Measurements from ENCODE around the gene INO80D.
"Not testable (repeated sequence)": the region's sequence is repeated elsewhere in the genome, so short reads cannot be mapped to it uniquely, and the experiment has no call there.

INO80D gene

GRCh38 chr2:206071807-206072206 is 14.2 kb downstream of the INO80D start:
- intact Hi-C loops (cut with micrococcal nuclease), result no loop called here
- Mint-ChIP-seq H3K4me1 (ENCODE audit: low read depth) (peaks cover 25% of the 10 kb centered on the region), H3K36me3 (ENCODE audit: low read depth) (peaks cover 12% of the 10 kb centered on the region), H3K4me3 (no peak overlapping the region), H3K27me3 (no peaks in the 10 kb centered on the region), H3K9me3 (no peaks in the 10 kb centered on the region), H3K27ac (peak overlapping the region; percentile 57)

- Mint-ChIP-seq H3K27me3 (no peaks in the 10 kb centered on the region), H3K27ac (no peak overlapping the region), H3K4me1 (ENCODE audit: low read depth) (peaks cover 37% of the 10 kb centered on the region), H3K9me3 (no peaks in the 10 kb centered on the region), H3K4me3 (no peak overlapping the region), H3K36me3 (ENCODE audit: low read depth) (peaks cover 12% of the 10 kb centered on the region)
- intact Hi-C loops (cut with micrococcal nuclease), result no loop called here
Observed at GRCh38 chr2:206069417-206069816, 16.6 kb downstream of the INO80D start.

DNA sequence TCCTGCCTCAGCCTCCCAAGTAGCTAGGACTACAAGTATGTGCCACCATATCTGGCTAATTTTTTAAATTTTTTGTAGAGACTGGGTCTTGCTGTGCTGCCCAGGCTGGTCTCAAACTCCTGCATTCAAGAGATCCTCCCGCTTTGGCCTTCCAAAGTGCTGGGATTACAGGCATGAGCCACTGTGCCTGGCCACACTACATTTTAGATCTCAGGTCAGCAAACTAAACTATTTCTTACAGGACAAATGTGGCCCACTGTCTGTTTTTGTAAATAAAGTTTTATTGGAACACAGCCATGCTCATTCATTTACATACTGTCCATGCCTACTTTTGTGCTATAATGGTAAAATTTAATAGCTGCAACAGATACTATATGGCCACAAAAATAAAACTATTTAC is 17.8 kb downstream of the INO80D start:
- H3K4me3 Mint-ChIP-seq, result no peak overlapping the region
- H3K9me3 Mint-ChIP-seq, result no peaks in the 10 kb centered on the region
- no peak overlapping the region for H3K27ac Mint-ChIP-seq
- intact Hi-C loops (cut with micrococcal nuclease), result no loop called here
- peaks cover 30% of the 10 kb centered on the region for H3K4me1 Mint-ChIP-seq (ENCODE audit: low read depth)
- H3K27me3 Mint-ChIP-seq, result no peaks in the 10 kb centered on the region
- H3K36me3 Mint-ChIP-seq (ENCODE audit: low read depth), result peaks cover 17% of the 10 kb centered on the region

DNA sequence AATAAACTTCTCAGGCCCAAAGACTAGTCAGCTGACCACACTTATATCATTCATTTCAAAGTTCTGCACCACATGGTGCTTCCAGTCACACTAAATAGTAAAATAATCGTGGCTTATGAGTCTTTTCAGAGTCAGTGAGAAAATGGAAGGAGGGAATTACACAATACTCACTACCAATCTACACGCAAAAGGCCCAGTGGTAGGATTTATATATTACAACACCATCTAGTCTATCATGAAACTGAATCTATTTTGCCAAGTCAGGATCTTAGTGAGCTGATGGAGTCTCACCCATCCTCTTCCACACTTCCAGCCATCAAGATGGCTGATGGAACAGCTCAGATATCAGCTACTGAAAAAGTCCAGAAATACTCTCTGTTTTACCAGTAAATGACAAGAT is 21.9 kb downstream of the INO80D start:
- intact Hi-C loops (cut with micrococcal nuclease), result no loop called here
- H3K36me3 Mint-ChIP-seq (ENCODE audit: low read depth), result peaks cover 51% of the 10 kb centered on the region
- peaks cover 11% of the 10 kb centered on the region for H3K4me1 Mint-ChIP-seq (ENCODE audit: low read depth)
- no peaks in the 10 kb centered on the region for H3K27me3 Mint-ChIP-seq
- no peak overlapping the region for H3K27ac Mint-ChIP-seq
- H3K4me3 Mint-ChIP-seq, result no peak overlapping the region
- no peaks in the 10 kb centered on the region for H3K9me3 Mint-ChIP-seq

- no peaks in the 10 kb centered on the region for H3K27me3 Mint-ChIP-seq
- peaks cover 11% of the 10 kb centered on the region for H3K4me1 Mint-ChIP-seq (ENCODE audit: low read depth)
- peaks cover 53% of the 10 kb centered on the region for H3K36me3 Mint-ChIP-seq (ENCODE audit: low read depth)
- no peaks in the 10 kb centered on the region for H3K9me3 Mint-ChIP-seq
- intact Hi-C loops (cut with micrococcal nuclease), result no loop called here
- no peak overlapping the region for H3K27ac Mint-ChIP-seq
- no peak overlapping the region for H3K4me3 Mint-ChIP-seq
Observed at GRCh38 chr2:206063635-206064034, 22.3 kb downstream of the INO80D start.

DNA sequence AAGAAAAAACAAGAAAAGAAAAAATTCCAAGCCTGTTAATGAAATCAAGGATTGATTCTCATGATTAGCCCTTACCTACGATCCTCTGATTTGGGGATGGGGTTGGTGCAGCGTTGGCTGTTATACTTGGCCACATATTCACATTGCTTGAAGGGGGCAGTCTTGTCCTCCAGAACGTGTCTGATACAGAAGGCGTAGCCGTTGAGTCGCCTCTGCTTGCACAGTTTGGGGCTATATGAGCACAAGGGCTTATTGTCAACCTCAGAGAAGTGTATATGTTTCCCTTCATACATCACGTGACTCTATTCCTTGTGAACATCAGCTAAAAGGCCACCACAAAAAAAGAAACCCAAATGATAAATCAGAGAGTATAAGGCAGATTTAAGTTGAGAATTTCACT is 23.2 kb downstream of the INO80D start:
- Mint-ChIP-seq H3K4me3 (no peak overlapping the region), H3K9me3 (no peaks in the 10 kb centered on the region), H3K27me3 (no peaks in the 10 kb centered on the region), H3K4me1 (ENCODE audit: low read depth) (peaks cover 11% of the 10 kb centered on the region), H3K36me3 (ENCODE audit: low read depth) (peaks cover 58% of the 10 kb centered on the region), H3K27ac (no peak overlapping the region)
- intact Hi-C loops (cut with micrococcal nuclease), result no loop called here

DNA sequence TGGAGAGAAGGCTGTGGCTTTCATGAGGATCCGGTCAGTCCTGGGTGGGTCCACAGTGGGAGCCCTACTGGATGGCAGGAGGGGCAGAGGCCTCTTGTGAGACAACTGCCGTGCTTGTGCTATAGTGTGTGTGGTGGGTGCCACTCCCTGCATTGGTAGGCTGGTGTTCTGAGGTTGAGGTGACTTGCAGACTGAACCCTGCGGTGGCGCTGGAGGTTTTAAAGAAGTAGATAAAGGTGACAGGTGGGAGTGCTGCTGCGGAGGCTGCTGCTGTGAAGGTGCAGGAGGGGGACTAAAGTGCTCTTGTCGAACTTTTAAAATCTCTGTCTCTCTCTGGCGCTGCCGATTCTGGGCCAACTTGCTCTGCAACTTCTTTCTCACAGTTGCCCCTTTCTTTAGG is 29.7 kb downstream of the INO80D start:
- Mint-ChIP-seq H3K27ac (no peak overlapping the region), H3K4me3 (no peak overlapping the region), H3K27me3 (no peaks in the 10 kb centered on the region), H3K36me3 (ENCODE audit: low read depth) (peaks cover 62% of the 10 kb centered on the region), H3K9me3 (no peaks in the 10 kb centered on the region), H3K4me1 (ENCODE audit: low read depth) (no peaks in the 10 kb centered on the region)
- intact Hi-C loops (cut with micrococcal nuclease), result no loop called here

DNA sequence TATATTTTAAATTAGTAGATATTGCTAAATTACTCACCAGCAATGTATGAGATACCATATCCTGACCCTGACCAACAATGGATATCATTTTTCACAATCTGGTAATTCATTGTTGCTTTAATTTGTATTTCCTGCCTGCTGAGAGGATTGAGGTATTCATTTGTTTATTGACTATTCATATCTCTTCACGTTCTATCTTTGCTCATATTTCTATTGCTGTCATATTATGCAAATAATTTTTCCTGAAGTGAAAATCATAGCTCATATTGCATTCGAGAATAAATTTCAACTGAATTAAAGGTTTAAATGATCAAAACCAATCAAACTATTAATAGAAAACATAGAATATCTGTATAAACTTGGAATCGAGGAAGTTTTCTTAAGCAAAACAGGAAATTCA is 31.0 kb downstream of the INO80D start:
- Mint-ChIP-seq H3K27ac (no peak overlapping the region), H3K36me3 (ENCODE audit: low read depth) (peaks cover 57% of the 10 kb centered on the region), H3K4me3 (no peak overlapping the region), H3K27me3 (no peaks in the 10 kb centered on the region), H3K9me3 (no peaks in the 10 kb centered on the region), H3K4me1 (ENCODE audit: low read depth) (no peaks in the 10 kb centered on the region)
- intact Hi-C loops (cut with micrococcal nuclease), result no loop called here

- Mint-ChIP-seq H3K36me3 (ENCODE audit: low read depth) (peaks cover 52% of the 10 kb centered on the region), H3K4me3 (no peak overlapping the region)
Observed at GRCh38 chr2:206051912-206052311, 34.1 kb downstream of the INO80D start.

DNA sequence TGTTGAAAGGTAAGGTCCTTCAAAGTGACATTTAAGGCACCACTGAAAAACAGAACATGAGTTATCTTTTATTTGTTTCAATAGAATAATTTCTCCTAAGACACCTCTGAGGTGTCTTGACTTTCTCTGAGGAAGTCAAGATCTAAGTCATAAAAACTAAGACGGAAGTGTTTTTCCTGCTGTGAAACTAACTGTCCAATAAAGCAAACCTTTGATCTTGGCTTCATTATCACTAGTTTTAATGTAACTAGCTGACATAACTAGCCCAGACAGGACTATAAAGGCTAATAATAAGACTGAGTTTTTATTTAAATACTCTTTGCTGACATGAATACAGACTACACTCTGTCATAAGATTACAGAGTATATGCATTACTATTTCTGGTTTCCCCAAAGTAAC is 36.6 kb downstream of the INO80D start:
- no peaks in the 10 kb centered on the region for H3K27me3 Mint-ChIP-seq
- H3K27ac Mint-ChIP-seq, result no peak overlapping the region
- no peak overlapping the region for H3K4me3 Mint-ChIP-seq
- no peaks in the 10 kb centered on the region for H3K9me3 Mint-ChIP-seq
- intact Hi-C loops (cut with micrococcal nuclease), result no loop called here
- H3K36me3 Mint-ChIP-seq (ENCODE audit: low read depth), result peaks cover 63% of the 10 kb centered on the region
- H3K4me1 Mint-ChIP-seq (ENCODE audit: low read depth), result peaks cover 1% of the 10 kb centered on the region

More at GRCh38 chr2:206051912-206052311, 34.1 kb downstream of the INO80D start:
- Mint-ChIP-seq H3K27me3 (no peaks in the 10 kb centered on the region), H3K4me1 (ENCODE audit: low read depth) (no peaks in the 10 kb centered on the region), H3K27ac (no peak overlapping the region), H3K9me3 (no peaks in the 10 kb centered on the region)
- intact Hi-C loops (cut with micrococcal nuclease), result no loop called here

DNA sequence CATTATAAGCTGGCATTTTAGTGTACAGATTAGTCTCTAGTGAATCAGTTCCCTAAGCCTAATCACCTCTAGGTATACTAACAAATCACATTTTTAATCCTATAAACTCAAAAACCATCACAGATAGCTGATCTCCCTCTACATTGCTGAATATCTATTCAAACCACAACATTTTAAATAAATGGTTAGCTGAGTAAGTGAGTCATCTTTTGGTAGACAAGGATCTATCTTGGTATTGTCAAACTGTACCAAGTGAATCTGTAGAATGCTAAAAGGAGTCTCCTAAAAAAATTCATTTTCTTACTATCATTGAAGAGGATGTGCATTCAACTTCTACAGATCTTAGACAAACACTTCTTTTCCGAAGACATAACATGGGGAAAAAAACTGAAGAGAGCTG is 40.7 kb downstream of the INO80D start:
- Mint-ChIP-seq H3K36me3 (ENCODE audit: low read depth) (peaks cover 74% of the 10 kb centered on the region), H3K27ac (no peak overlapping the region), H3K4me1 (ENCODE audit: low read depth) (peaks cover 6% of the 10 kb centered on the region), H3K9me3 (no peaks in the 10 kb centered on the region), H3K27me3 (no peaks in the 10 kb centered on the region), H3K4me3 (no peak overlapping the region)
- intact Hi-C loops (cut with micrococcal nuclease), result no loop called here

DNA sequence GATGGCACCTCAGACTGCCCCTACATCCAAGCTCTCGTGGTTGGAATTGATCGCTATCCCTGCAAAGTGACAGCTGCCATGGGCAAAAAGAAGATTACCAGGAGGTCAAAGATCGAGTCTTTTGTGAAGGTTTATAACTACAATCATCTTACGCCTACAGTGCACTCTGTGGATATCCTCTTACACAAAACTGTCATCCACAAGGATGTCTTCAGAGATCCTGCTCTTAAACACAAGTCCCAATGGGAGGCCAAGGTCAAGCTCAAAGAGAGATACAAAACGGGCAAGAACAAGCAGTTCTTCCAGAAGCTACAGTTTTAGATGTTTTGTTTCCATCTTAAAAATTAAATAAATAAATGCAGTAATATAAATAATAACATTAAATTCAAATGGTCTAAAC is 45.4 kb downstream of the INO80D start:
- no peak overlapping the region for H3K4me3 Mint-ChIP-seq
- no peaks in the 10 kb centered on the region for H3K9me3 Mint-ChIP-seq
- no peaks in the 10 kb centered on the region for H3K27me3 Mint-ChIP-seq
- intact Hi-C loops (cut with micrococcal nuclease), result no loop called here
- H3K27ac Mint-ChIP-seq, result no peak overlapping the region
- peaks cover 87% of the 10 kb centered on the region for H3K36me3 Mint-ChIP-seq (ENCODE audit: low read depth)
- peaks cover 6% of the 10 kb centered on the region for H3K4me1 Mint-ChIP-seq (ENCODE audit: low read depth)

DNA sequence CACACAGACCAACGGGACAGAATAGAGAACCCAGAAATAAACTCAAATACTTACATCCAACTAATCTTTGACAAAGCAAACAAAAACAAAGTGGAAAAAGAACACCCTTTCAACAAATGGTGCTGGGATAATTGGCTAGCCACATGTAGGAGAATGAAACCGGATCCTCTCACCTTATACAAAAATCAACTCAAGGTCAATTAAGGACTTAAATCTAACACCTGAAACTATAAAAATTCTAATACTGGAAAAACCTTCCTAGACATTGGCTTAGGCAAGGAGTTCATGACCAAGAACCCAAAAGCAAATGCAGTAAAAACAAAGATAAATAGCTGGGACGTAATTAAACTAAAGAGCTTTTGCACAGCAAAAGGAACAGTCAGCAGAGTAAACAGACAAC is 50.6 kb downstream of the INO80D start:
- peaks cover 85% of the 10 kb centered on the region for H3K36me3 Mint-ChIP-seq (ENCODE audit: low read depth)
- H3K27ac Mint-ChIP-seq; intact Hi-C loops (cut with micrococcal nuclease); H3K4me3 Mint-ChIP-seq; H3K27me3 Mint-ChIP-seq: not testable (repeated sequence)
- H3K9me3 Mint-ChIP-seq, result peaks cover 25% of the 10 kb centered on the region
- peaks cover 32% of the 10 kb centered on the region for H3K4me1 Mint-ChIP-seq (ENCODE audit: low read depth)

DNA sequence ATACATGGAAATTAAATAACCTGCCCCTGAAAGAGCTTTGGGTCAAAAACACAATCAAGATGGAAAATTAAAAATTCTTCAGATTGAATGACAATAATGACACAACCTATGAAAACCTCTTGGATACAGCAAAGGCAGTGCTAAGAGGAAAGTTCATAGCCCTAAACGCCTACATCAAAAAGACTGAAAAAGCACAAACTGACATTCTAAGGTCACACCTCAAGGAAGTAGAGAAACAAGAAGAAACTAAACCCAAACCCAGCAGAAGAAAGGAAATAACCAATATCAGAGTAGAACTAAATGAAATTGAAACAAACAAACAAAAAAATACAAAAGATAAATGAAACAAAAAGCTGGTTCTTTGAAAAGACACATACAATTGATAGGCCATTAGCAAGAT is 52.5 kb downstream of the INO80D start:
- H3K27me3 Mint-ChIP-seq; H3K4me3 Mint-ChIP-seq; intact Hi-C loops (cut with micrococcal nuclease); H3K27ac Mint-ChIP-seq: not testable (repeated sequence)
- Mint-ChIP-seq H3K9me3 (peaks cover 25% of the 10 kb centered on the region), H3K4me1 (ENCODE audit: low read depth) (peaks cover 44% of the 10 kb centered on the region), H3K36me3 (ENCODE audit: low read depth) (peaks cover 79% of the 10 kb centered on the region)

DNA sequence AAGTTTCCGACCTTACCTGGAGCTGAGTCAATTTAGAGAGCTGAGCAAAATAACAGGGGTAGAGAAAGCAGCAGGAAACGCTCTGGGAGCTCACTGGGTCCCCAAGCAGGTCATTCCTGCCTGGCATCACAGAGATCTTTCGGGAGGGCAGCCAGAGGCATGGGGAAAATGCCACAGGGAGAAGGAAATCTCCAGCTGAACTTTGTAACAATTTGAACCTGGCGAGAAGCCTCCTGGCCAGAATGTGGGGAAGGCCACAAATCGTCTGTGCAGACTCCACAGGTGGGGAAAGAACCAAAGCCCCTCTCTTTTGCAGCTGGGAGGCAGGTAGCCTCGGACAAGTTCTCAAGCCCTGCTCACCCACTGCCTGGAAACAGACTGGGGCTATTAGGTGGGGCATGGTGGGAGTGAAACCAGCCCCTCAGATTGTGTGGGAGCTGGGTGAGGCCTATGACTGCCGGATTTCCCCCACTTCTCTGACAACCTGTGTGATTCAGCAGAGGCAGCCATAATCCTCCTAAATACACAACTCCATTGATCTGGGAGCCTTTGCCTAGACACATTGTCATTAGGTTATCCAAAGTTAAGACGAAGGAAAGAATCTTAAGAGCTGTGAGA is 53.9 kb downstream of the INO80D start:
- peaks cover 82% of the 10 kb centered on the region for H3K36me3 Mint-ChIP-seq (ENCODE audit: low read depth)
- H3K9me3 Mint-ChIP-seq, result peaks cover 25% of the 10 kb centered on the region
- intact Hi-C loops (cut with micrococcal nuclease), result no loop called here
- H3K4me1 Mint-ChIP-seq (ENCODE audit: low read depth), result peaks cover 44% of the 10 kb centered on the region
- H3K27ac Mint-ChIP-seq, result peak overlapping the region; percentile 73
- H3K27me3 Mint-ChIP-seq, result no peaks in the 10 kb centered on the region
- H3K4me3 Mint-ChIP-seq, result no peak overlapping the region
